Endometrial microvascular endothelial cells (primary cell): Measurements from ENCODE around the gene ANK3. TPM values are rescaled to one million over a fixed set of nuclear protein-coding genes. Genes with fewer than 3 reads are reported as not detected.

Experiments
- in situ Hi-C: cut with HindIII; loops from 2 replicates; pipeline ENCODE4 v1.10.0; 2017; ENCODE audit warnings: low sequenced_read_pairs, low pct_unique_long_range_greater_than_20kb; ENCODE audit errors: inconsistent ontology term
- total RNA-seq: library from RNA; depleted of rRNA; stranded (reverse); fragments of >200 nt; gene quantifications from one replicate; pipeline ENCODE4 v1.2.3, GENCODE V29; 2015; ENCODE audit errors: inconsistent ontology term

ANK3 gene
- 6.5 TPM for total RNA-seq

- in situ Hi-C loops: no loop called here
These were observed at the start of gene ANK3 for GRCh38 chr10:60389413-60390025. Gene ANK3 (minus strand): TSS chr10:60389875. CDS start chr10:60389538, 337 bp downstream.

GRCh38 chr10:60434418-60435046, 44.9 kb upstream of the ANK3 start:
- in situ Hi-C loops: loop anchor here (25.0 kb wide), 1 partner anchor 322 kb away; no protein-coding TSS in a partner anchor

GRCh38 chr10:60433684-60434083, 44.0 kb upstream of the ANK3 start:
- in situ Hi-C loops: loop anchor here (25.0 kb wide), 1 partner anchor 321 kb away; no protein-coding TSS in a partner anchor

- in situ Hi-C loops: loop anchor here (25.0 kb wide), 1 partner anchor 319 kb away; no protein-coding TSS in a partner anchor
These were observed 41.3 kb upstream of the ANK3 start for GRCh38 chr10:60430836-60431597.

- in situ Hi-C loops: loop anchor here (25.0 kb wide), 1 partner anchor 318 kb away; no protein-coding TSS in a partner anchor
These were observed 40.3 kb upstream of the ANK3 start for GRCh38 chr10:60430017-60430416.

- in situ Hi-C loops: loop anchor here (25.0 kb wide), 1 partner anchor 317 kb away; no protein-coding TSS in a partner anchor
These were observed 39.6 kb upstream of the ANK3 start for GRCh38 chr10:60429084-60429849.

GRCh38 chr10:60428387-60428737, 38.7 kb upstream of the ANK3 start:
- in situ Hi-C loops: loop anchor here (25.0 kb wide), 1 partner anchor 316 kb away; no protein-coding TSS in a partner anchor

- in situ Hi-C loops: loop anchor here (25.0 kb wide), 1 partner anchor 316 kb away; no protein-coding TSS in a partner anchor
These were observed 38.2 kb upstream of the ANK3 start for GRCh38 chr10:60427709-60428386.

- in situ Hi-C loops: loop anchor here (25.0 kb wide), 1 partner anchor 315 kb away; no protein-coding TSS in a partner anchor
These were observed 37.5 kb upstream of the ANK3 start for GRCh38 chr10:60427148-60427547.

- in situ Hi-C loops: loop anchor here (25.0 kb wide), 1 partner anchor 314 kb away; no protein-coding TSS in a partner anchor
These were observed 36.8 kb upstream of the ANK3 start for GRCh38 chr10:60426425-60426824.

- in situ Hi-C loops: loop anchor here (25.0 kb wide), 1 partner anchor 313 kb away; no protein-coding TSS in a partner anchor
These were observed 35.9 kb upstream of the ANK3 start for GRCh38 chr10:60425392-60426110.

- in situ Hi-C loops: loop anchor here (25.0 kb wide), 1 partner anchor 313 kb away; no protein-coding TSS in a partner anchor
These were observed 35.3 kb upstream of the ANK3 start for GRCh38 chr10:60424971-60425370.

GRCh38 chr10:60423920-60424319, 34.2 kb upstream of the ANK3 start:
- in situ Hi-C loops: no loop called here

GRCh38 chr10:60422809-60423208, 33.1 kb upstream of the ANK3 start:
- in situ Hi-C loops: no loop called here

GRCh38 chr10:60420991-60421894, 31.6 kb upstream of the ANK3 start:
- in situ Hi-C loops: no loop called here

GRCh38 chr10:60419249-60419648, 29.6 kb upstream of the ANK3 start:
- in situ Hi-C loops: no loop called here
